ENCODE data around the gene FREY1.

DNA sequence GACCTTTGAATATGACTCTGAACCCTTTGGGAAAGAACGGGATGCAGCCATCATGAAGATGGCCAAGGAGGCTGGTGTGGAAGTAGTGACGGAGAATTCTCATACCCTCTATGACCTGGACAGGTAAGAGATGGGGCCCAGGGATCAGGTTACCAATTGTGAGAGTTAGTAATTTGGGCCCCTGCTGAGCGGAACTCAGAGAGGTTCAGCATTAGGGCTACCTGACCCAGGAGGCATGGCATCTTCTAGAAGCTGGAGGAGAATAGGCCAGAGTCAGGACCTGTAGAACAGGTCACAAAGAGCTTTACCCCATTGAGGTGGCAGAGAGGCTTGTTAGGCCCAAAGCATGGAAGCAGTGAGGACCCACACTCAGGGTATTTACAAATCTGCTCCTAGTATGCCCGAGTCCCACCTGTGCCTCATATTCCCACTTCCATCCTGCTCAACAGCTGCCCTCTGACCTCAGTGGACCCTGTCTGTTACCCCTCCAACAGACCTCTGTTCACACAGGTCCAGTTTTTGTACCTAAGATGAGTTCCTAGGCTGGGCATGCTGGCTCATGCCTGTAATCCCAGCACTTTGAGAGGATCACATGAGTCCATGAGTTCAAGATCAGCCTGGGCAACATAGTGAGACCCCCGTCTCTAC is 48.2 kb downstream of the FREY1 start:
- TF ChIP-seq, protein P1, sequence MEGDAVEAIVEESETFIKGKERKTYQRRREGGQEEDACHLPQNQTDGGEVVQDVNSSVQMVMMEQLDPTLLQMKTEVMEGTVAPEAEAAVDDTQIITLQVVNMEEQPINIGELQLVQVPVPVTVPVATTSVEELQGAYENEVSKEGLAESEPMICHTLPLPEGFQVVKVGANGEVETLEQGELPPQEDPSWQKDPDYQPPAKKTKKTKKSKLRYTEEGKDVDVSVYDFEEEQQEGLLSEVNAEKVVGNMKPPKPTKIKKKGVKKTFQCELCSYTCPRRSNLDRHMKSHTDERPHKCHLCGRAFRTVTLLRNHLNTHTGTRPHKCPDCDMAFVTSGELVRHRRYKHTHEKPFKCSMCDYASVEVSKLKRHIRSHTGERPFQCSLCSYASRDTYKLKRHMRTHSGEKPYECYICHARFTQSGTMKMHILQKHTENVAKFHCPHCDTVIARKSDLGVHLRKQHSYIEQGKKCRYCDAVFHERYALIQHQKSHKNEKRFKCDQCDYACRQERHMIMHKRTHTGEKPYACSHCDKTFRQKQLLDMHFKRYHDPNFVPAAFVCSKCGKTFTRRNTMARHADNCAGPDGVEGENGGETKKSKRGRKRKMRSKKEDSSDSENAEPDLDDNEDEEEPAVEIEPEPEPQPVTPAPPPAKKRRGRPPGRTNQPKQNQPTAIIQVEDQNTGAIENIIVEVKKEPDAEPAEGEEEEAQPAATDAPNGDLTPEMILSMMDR (optimal IDR thresholded peaks at IDR 0.05 in 1 of 3, IDR thresholded peaks at IDR 0.05 in 1 of 3, conservative IDR thresholded peaks at IDR 0.05 in 1 of 3; ENCODE audit: extremely low read depth in 1 of 3, insufficient read depth in 2 of 3, low read length in 3 of 3): no peak
- no peak for TF ChIP-seq EZH2 (IDR thresholded peaks at IDR 0.05; ENCODE audit: low read length)
